GM12892 (cell line): Measurements from ENCODE around the gene RRAD.

Source experiments
- POLR2A ChIP-seq: IDR thresholded peaks from 2 replicates; pipeline ENCODE4 v1.6.1; 2011; ENCODE audit warnings: low read depth, low read length, control low read depth
- POLR2AphosphoS5 ChIP-seq: IDR thresholded peaks from 2 replicates; pipeline ENCODE4 v1.6.1; 2011; ENCODE audit warnings: low read depth, low read length, control low read depth
- TAF1 ChIP-seq: IDR thresholded peaks from 2 replicates; pipeline ENCODE4 v1.6.1; 2011; ENCODE audit warnings: low read depth, mild to moderate bottlenecking, control low read depth, low read length, borderline replicate concordance

DNA sequence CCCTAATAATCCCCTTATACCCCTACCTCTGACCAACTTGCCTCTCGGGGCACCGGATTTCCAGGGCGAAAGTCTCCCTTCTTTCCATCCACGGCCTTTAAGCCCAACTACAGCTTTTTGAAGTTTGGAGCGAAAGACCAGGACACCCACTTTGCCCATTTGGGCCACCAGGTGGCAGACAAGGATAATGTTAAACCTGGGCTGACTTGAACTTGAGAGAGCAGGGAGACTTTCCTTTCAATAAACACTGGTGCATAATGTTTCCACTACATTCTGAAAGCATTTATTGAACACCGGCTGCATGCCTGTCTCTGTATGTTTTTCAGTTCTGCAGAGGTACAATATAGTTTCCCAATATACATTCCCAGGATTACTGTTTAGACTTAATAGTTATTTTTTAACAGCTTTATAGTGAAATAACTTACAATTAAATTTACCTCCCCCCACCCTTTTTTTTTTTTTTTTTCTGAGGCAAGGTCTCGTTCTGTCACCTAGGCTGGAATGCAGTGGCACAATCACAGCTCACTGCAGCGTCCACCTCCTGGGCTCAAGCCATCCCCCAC, 28.8 kb upstream of the RRAD start:
- TF ChIP-seq TAF1 (no peak), POLR2AphosphoS5 (no peak), POLR2A (no peak)
